NT2/D1 (cell line): ENCODE data around the gene CD8B.

ENCODE experiments used
- YY1 ChIP-seq: IDR thresholded peaks from 2 replicates; pipeline ENCODE4 v1.6.1; 2011; ENCODE audit not compliant: insufficient read length, insufficient read depth
- ZNF274 ChIP-seq: IDR thresholded peaks from 2 replicates; pipeline ENCODE4 v1.6.1; 2011; ENCODE audit warnings: mild to moderate bottlenecking, low read depth, low read length

DNA sequence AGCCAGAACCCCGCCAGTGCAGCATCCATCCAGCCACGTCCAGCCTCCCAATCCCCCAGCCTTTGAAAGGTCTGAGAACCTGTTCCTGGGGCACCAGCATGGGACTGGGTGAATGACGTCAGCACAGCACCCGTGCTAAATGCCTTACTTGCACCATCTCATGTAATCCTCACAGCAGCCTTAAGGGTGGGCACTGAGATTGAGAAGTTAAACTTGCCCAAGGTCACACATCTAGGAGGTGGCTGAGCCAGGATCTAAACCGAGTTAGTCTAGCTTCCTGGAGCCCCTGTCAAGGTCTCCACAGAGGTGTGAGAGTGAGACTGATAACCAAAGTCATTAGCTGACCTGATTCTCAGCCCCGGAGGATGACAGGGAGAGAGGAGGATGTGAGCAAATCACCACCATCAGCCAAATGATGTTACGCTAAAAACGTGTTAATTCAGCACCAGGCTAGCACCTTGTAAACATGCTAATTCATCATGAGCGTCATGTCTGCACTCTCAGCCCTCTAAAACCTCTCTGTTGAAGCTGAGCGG is 75.6 kb downstream of the CD8B start:
- no peak for TF ChIP-seq ZNF274
- no peak for TF ChIP-seq YY1
